CD4-positive, alpha-beta T cell treated with Interleukin-17A for 1 hour (primary cell): ENCODE data around the gene NKTR.
"Not testable (repeated sequence)": the region's sequence is repeated elsewhere in the genome, so short reads cannot be mapped to it uniquely, and the experiment has no call there.

Experiments used
- DNase-seq: peaks from one replicate; pipeline ENCODE4 v3.0.0-alpha.2; 2020

Gene NKTR

DNA sequence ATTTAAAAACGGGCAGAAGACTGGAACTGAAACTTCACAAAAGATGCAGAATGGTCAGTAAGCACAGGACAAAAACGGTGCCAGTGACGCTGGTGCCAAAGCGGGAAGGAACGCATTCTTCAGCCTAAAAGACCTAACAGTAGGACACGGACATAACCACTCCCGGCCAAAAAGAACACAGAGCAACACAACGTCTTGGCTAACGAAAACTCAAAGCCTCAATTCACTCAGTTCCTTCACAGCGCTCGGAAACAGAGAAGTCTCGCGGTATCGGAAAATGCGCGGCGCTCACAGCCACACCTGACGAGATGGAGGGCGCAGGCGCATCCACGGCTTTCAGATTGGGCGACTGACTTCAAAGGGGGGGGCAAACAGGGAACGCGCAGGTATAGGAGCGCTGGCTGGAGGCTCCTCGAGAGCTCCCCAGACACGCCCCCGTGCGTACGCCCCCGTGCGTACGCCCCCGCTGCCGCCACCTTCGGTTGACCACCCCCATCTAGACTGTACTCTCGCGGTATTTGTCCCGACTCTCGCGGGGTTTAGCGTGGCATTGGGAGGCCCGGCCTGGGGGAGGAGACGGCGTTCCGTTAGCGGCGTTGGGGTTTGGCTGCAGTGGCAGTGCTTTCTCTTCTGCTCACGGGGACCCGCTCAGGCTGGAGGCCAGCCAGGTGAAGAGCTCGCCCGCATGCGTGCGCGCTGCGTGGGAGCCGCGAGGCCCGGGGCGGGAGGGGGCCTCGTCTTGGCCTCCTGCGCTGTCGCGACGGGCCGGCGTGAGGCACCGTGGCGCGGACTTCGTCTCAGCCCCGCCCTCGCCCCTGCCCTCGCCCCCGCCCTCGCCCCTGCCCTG lies at the start of gene NKTR:
NKTR (plus strand) TSS at position 576 of the 847 bp plus-strand sequence. CDS start 321 bp downstream, outside the sequence.
- DNase-seq = peak; percentile 99

DNA sequence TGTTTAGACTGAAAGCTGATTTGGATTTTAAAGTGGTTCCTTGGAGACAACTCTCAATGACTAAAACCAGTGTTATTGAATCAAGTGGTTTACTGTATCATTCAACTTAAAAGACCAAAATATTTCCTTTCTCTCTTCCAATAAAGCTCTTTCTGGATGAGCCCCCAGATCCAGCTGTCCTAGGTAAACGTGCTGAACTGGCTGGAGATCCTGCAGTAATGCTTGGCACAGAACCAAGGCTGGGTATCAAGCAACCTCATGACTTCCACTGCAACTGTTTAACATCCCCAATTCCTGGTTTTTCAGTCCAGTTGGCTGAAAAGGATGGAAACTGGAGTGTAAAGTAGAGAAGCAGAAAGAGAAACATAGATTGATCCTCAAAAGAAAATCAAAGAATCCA lies 47.7 kb upstream of the NKTR start:
- DNase-seq = no peak

DNA sequence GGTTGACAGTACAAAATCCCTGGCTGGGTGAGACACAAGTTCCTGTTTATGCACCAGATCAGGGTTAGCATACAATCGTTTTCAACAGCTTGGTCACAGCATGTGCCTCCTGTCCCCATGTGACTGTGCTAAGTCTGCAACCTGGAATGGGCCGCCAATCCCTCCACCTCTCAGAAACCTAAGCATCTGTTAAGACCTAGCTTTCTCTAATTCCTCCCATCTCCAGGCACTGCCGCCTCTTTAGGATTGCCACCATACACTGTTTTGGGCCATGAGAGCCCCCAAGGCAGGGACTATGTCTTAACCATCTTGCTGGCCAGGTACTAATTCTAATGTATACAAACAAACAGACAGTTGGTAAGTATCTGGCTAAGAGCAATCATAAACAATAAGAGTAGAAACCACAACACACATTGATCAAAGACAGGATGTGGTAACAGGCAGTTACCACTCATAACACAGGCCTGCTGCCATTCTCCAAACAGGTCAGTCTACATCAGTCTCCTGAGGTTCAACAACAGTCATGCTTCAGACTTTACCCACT lies 44.3 kb upstream of the NKTR start:
- DNase-seq = peak; percentile 78

DNA sequence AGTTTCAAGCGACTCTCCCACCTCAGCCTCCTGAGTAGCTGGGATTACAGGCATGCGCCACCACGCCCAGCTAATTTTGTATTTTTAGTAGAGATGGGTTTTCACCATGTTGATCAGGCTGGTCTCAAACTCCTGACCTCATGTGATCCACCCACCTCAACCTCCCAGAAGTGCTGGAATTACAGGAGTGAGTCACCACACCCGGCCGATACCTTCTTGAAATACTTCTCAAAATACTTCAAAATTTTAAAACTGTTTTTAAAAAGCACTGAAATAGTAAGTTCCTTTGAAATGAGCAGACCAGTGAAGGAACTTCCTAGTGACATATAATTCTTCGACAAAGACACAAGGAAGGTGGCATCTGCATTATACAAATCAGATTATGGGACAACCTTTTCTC lies 43.7 kb upstream of the NKTR start:
- not testable (repeated sequence) for DNase-seq

DNA sequence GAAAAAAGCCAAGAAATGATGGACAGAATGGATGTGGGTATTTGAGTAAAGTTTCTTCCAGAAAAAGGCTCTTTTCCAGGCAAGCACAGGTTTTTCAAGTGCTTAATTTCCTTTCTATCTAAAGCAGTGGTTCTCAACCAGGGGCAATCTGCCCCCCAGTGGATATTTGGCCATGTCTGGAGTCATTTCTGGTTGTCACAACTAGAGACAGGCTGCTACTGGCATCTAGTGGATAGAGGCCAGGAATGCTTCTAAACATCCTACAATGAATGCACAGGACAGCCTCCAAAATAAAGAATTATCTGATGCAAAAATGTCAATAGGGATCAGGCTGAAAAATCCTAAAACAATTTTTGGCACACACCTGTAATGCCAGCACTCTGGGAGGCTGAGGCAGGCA lies 42.6 kb upstream of the NKTR start:
- DNase-seq = peak; percentile 67

DNA sequence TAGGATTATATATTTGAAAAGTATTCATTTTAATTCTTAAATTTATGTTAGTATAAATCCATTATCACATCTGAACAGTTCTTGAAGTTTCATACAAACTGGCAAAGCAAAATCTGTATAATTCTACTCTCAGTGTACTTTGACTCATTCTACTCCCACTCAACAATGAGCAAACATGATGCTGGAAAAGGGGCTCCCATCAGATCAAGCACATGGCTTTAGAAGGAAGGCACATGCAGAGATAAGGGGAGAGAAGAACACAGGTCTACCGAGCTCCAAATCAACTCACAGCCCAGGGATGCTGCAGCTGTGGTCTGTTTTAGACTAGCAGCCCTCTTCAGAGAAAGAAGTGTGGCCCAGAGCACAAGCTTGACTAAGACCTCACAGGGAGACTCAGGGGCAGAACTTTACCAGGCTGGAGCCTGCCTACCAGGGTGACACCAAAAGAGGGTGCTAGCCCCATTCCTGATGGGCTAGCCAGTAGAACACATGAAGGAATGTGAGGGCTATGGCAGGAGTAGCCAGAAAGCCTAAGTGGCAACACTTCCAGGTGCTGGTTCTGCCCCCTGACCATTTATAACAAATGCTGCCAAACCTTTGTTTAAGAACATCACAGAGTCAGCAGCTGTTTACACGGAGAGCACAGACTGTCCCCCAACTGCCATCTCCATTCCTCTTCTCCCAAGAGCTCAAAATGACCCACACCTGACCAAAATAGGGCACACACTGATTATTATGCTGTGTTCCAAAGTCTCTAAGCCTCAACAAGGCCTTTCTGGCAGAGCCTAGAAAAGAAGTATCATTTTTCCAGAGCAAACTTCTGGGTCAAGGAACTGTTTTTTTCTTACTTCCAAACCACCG lies 38.2 kb upstream of the NKTR start:
- no peak for DNase-seq

DNA sequence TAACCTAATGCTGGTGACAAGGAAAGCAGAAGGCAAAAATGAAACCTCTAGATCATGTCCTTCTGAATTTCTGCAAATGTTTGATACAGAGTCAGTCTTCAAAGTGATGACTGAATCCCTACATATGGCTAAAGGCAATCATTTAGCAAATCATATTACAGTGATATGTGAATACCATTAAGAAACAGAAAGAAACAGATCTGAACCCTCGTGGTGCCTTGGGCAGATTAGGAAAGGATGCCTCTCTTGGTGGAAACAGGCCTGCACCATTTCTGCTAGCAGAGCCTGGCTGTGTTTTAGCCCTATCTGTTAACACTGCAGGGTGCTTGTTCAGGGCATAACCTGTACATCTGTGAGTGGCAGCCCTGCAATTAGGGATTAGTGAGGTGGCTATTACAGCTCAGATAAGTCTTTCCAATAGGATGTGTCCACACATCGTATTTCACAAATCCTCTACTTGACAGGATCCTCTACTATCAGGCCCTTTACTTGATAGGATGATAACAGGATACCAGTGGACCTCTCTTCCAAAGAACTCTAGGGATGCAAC lies 30.8 kb upstream of the NKTR start:
- no peak for DNase-seq

DNA sequence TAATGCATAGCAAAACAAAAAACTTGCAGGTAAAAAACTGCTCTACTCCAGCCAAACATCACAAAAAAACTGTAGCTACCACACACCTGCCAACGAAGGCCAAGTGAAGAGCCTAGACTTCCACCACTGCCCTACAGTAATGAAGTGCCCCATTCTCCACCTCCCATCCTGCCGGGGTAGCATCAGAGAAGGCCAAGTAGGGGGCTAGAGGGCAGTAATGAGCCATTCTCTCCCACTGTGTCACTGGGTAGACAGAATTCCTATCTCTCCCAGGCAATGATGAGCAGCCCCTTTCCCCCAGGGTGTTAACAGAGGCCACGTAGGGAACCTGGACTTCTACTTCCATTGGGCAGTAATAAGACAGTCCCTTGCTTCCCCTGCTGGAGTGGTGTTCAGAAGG lies 28.2 kb upstream of the NKTR start:
- peak; percentile 40 for DNase-seq

DNA sequence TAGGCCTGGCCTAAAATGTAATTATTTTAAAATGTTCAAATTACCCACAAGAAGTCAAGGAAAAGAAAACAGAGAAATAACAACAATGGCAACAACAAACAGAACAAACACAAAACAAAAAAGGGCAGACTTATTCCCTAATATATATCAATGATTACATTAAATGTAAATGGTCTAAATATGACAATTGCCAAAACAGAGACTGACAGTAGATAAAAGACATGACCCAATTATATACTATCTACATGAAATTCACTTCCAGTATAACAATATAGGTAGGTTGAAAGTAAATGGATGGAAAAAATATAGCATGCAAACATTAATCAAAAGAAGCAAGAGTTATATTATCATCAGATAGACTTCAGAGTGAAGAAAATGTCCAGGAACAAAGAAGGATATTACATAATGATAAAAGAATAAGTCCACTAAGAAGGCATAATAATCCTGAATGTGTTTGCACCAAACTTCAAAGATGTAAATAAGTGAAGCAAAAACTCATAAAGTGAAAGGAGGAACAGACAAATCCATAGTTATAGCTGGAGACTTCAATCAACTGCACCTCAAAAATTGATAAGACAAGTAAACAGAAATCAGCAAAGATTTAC lies 25.2 kb upstream of the NKTR start:
- no peak for DNase-seq

DNA sequence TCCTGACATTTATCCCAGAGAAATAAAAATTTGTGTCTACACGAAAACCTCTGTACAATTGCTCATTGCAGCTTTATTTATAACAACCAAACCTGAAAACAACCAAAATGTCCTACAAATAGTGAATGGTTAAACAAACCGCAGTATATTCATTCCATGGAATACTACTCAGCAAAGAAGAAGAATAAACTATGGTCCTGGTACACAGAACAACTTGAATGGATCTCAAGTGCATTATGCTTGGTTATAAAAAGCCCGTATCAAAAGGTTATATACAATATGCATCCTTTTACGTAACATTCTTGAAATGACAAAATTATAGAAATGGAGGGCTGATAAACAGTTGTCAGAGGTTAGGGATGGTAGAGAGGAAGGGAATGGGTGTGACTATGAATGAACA lies 22.4 kb upstream of the NKTR start:
- DNase-seq = no peak

DNA sequence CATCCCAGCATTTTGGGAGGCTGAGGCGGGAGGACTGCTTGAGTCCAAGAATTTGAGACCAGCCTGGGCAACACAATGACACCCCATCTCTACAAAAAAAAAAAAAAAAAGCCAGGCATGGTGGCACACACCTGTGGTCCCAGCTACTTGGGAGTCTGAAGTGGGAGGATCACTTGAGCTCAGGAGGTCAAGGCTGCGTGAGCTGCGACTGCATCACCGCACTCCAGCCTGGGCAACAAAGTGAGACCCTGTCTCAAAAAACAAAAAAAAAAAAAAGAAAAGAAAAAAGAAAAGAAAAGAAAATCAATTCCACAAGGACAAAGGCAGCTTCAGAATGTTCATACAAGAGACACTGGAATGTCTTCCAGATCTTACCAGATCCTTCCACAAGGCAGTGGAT lies 21.1 kb upstream of the NKTR start:
- DNase-seq = not testable (repeated sequence)

DNA sequence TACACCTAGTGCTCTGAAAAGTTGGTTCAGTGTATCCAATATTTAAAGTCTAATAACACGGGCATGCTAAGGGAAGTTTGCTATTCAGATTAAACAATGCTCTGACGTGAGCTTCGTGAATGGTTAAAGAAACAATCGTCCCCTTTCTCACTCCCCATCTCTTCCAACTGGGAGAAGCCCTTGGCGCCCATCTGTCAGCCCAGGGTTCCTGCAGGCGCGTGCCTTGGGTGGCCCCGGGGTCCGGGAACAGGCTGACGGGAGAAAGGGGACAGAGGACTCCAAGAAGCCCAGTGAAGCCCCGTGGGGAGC lies 19.1 kb upstream of the NKTR start:
- DNase-seq = no peak

DNA sequence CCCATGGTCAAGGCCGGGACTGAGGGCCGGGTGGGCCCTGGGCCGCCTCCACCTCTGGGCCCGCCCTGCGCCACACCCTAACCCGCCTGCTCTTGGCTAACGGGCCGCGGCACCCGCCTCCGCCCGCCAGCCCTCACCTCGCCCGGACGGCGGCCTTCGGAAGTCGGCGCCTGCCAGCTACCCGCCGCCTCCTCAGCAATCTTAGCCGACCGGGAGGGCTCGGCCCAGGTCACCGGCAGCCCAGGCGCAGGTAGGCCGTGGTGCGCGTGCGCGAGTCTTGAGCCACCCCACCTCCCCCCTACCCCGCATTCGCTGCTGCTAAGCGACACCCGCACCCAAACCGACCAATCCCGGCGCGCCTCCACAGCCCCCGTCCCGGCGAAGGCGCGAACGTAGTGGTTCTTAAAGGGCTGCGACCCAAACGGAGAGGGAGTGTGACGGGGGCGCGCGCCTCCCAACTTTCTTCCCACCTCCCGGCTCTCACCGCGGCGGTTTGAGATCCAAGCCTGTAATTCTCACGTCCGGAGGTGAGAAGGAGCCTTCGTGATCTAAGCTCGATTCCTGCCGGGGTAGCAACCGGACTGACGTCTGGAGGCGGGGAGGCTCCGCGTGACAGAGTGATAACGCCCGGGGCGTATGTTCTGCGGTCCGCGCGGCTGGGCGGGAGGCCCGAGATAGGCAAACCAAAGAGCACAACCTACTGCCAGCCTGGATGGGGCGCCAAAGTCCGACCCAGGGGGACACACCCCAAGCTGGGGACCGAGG lies 18.6 kb upstream of the NKTR start, which contains the start of gene SEC22C:
SEC22C (minus strand) TSS at position 259 of the 765 bp plus-strand sequence. CDS start 12,921 bp downstream, outside the sequence.
- peak; percentile 96 for DNase-seq

DNA sequence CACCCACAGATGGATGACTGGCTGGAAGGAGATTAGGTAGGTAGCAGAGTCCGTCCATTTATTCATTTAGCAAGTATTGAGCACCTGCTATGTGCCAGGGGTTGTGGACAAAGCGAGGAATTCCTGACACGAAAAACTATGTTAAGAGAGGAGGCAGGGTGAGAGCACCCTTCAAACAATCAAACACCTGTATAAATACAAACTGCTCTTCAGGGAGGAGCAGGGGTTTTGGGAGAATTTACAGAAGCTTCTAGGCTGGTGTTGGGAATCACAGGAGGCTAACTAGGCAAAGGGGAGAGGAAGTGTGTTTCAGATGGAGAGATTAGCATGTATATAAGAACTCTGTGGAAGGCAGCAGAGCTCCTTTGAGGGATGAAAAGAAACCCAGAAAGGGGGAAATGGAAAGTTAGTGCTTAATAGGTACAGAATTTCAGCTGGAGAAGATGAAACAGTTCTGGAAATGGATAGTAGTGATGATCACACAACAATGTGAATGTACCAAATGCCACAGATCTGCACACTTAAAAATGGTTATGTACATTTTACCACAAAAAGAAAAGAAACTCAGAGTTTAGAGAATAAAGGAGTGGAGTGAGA lies 17.9 kb upstream of the NKTR start:
- no peak for DNase-seq

DNA sequence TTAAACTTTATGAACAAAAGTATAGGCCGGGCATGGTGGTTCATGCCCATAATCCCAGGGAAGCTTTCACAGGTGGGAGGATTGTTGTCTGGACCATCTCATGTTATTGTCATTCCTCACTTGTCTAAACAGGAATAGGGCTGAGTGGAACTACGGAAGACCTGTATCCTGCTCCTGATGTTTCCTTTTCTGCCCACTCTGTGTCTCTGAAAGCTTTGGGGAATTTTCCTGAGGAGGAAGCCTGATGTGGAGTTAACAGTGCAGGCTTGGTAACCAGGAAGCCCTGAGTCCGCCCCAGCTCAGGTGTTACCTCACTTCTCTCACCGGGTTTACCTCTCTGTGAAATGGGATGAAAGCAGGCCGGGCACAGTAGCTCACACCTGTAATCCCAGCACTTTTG lies 11.9 kb upstream of the NKTR start:
- no peak for DNase-seq

DNA sequence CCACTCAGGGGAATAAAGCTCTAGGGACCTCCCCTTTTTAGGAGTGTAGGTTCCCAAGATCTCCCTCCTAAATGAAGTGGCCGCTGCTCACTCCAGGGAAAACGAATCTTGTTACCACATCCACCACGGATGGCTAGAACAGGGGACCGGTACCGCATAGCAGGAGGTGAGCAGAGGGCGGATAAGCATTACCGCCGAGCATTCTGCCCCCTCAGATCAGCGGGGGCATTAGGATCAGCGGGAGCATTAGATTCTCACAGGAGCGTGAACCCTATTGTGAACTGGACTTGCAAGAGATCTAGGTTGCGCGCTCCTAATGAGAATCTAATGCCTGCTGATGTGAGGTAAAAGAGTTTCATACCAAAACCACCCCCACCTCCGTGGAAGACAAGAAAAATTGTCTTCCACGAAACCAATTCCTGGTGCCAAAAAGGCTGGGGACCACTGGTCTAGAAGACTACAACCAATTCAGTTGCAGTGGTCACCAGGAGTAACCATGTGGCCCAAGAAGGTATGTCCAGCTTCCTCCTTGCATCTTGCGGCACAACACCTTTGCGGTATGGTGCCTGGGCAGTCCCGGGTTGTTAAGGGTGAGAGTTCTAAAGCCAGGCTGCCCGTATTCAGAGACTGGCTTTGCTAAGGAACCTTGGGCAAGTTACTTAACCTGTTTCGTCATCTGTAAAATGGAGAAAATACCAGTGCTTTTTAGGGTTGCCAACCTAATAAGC lies 10.9 kb upstream of the NKTR start:
- no peak for DNase-seq

DNA sequence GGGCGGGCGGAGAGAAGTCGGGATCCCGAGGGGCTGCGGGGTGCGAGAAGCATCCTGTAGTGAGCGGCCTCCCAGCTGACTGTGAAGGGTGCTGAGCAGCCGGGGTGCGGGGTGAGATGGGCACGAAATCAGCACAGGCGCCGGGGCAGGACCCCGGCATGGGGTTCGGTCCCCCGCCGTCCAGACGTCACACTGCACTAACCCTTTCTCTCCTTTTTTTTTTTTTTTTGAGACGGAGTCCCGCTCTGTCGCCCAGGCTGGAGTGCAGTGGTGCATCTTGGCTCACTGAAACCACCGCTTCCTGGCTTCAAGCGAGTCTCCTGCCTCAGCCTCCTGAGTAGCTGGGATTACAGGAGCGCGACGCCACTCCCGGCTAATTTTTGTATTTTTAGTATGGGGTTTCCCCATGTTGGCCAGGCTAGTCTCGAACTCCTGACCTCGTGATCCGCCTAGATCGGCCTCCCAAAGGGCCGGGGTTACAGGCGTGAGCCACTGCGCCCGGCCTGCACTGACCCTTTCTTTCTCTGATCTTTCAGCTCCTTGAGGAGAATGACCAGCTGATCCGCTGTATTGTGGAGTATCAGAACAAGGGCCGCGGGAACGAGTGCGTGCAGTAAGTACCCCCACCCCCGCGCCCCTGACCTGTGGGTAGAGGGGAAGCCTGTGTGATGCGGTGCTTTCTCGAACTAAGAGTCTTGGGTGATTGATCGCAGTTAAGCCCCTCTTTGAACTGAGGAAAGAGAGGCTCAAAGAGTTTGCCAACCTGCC lies 9.3 kb upstream of the NKTR start:
- no peak for DNase-seq

DNA sequence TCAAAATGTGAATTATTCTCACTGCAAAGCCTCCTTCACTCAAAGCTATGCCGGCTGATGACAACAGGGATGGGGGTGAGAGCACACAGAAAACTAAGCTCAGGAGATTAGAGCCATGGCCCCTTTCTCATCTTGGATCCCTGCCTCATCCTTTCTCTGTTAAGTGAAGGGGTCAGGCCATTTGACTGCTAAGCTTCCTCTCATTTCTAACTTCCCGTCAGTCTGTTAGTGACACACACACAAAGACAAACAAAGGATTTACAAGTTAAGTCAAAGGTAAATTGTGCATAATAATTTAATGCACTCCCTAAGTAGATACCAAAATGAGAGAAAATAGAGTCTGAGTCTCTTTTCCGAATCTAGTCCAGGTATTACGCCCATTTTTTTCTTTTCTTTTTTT lies 8.7 kb upstream of the NKTR start:
- no peak for DNase-seq

DNA sequence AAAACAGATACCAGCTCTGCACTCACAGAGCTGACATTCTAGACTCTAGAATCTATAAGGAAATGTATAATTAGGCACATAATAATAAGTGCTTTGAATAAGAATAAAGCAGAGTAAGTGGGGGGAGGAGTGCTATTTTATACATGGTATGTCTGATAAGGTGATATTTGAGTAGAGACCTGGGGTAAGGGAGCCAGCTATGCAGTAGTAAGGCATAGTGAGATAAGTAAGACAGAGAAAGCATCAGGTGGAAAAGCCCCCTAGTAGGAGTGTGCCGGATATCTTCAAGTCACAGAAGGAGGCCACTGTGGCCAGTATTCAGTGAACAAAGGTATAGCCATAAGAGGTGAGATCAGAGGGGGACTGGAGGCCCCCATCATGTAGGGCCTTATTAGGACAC lies 6.9 kb upstream of the NKTR start:
- DNase-seq = no peak

DNA sequence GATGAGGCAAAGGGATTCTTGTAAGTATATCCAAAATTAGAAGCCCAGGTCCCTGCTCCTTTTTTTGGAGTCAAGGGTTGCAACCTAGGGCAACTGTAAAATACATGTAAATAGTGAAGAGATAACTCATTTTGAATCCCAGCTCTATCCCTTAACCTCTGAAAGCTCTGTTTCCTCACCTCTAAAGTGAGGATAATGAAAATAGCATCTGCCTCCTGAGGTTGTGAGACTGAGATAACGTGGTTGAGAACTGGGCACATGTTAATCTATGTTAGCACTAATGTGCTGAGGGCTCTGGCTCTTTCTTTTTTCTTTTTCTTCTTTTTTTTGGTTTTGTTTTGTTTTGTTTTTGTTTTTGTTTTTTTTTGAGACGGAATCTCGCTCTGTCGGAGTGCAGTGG lies 4.8 kb upstream of the NKTR start:
- DNase-seq = no peak
